ENCODE results near the gene BMP7. TPM values are rescaled to one million over a fixed set of nuclear protein-coding genes. Genes with fewer than 3 reads are reported as not detected.

Gene BMP7
- total and polyA plus RNA-seq, 10 donors = 0.26 to 1.5 (median 0.75) TPM; not detected in 1

DNA sequence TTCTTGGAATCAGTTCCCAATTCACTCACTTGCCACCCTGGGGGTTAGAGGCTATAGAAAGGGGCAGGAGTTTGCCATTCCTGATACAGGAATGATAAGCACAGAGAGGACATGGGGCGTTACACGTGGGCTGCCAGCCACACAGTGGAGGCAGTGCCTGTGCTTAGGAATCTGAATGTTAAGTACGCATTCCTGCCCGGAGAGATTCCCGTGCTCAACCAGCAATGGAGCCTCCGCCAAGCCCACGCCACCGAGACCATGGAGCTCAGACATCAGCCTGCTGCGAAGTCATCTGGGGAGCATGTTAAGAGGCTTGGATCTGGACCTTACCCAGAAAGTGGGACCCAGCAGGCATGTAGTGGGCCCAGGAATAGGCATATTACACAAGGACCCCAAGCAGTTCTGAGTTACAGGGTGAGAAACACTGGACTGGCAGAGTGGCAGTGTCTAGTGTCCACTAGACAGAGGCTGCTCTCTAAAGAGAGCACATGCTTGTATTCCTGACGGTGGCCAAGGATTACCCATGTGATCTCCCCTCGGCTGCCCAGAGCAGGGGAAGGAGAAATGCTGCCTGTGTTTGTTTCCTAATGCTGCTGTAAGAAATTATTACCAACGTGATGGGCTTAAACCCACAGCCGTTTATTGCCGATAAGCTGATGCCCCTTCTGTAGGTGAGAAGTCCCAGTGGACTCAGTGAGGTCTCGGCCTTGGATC lies 138.2 kb downstream of the BMP7 start:
- no peak for DNase-seq
- Histone ChIP-seq H3K9me3 (no peaks in the 10 kb centered on the region), H3K4me1 (no peaks in the 10 kb centered on the region), H3K36me3 (no peaks in the 10 kb centered on the region), H3K27me3 (replicated peaks in 1 of 7) (peaks cover 0 to 30% (median 0%) of the 10 kb centered on the region in 7 donors), H3K27ac (no peak overlapping the region), H3K4me3 (no peak overlapping the region)
- WGBS, 5 donors = 74 to 89% (median 75%) methylated on average over 14 to 15 of the region's 15 CpGs
- TF ChIP-seq, protein P1, sequence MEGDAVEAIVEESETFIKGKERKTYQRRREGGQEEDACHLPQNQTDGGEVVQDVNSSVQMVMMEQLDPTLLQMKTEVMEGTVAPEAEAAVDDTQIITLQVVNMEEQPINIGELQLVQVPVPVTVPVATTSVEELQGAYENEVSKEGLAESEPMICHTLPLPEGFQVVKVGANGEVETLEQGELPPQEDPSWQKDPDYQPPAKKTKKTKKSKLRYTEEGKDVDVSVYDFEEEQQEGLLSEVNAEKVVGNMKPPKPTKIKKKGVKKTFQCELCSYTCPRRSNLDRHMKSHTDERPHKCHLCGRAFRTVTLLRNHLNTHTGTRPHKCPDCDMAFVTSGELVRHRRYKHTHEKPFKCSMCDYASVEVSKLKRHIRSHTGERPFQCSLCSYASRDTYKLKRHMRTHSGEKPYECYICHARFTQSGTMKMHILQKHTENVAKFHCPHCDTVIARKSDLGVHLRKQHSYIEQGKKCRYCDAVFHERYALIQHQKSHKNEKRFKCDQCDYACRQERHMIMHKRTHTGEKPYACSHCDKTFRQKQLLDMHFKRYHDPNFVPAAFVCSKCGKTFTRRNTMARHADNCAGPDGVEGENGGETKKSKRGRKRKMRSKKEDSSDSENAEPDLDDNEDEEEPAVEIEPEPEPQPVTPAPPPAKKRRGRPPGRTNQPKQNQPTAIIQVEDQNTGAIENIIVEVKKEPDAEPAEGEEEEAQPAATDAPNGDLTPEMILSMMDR (IDR thresholded peaks at IDR 0.05 in 8 of 11, conservative IDR thresholded peaks at IDR 0.05 in 3 of 11) = no peak
- TF ChIP-seq POLR2A (IDR thresholded peaks at IDR 0.05) = no peak
- no peak for TF ChIP-seq POLR2AphosphoS5 (IDR thresholded peaks at IDR 0.05)
- intact Hi-C loops (cut with DNase I; ENCODE audit: low total_unique reads) = no loop called here

DNA sequence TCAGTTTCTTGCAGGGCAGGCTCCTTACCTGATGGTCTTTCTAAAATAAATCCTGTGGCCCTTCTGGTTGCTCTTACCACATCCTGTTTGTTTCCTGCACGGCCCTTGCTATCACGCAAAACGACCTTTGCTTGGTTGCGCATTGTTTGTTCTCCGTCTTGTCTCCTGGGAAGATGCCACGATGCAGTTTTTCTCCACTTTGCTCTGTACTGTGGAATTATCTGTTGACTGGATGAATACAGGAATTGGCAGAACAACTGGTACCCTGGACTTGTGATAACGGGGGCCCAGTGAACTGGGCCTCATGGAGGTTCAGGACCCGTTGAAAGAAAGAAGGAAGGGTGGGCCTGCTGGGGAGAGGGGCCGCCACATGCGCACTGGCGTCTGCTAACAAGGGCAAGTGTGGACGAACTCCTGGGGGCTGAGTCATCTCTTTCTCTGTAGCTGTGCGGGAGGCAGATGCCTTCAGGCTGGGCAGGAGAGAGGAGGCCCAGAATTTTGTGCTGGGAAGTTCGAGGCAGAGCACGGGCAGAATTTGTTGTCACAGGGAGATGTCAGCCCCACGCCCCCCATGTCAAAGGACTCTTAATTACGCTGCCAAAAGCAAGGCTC lies 139.9 kb downstream of the BMP7 start:
- Histone ChIP-seq H3K27ac (no peak overlapping the region), H3K36me3 (no peaks in the 10 kb centered on the region), H3K4me3 (no peak overlapping the region), H3K9me3 (no peaks in the 10 kb centered on the region), H3K27me3 (replicated peaks in 1 of 7) (peaks cover 0 to 32% (median 0%) of the 10 kb centered on the region in 7 donors), H3K4me1 (no peaks in the 10 kb centered on the region)
- TF ChIP-seq POLR2A (IDR thresholded peaks at IDR 0.05) (no peak), POLR2AphosphoS5 (IDR thresholded peaks at IDR 0.05) (no peak)
- TF ChIP-seq, protein P1 (IDR thresholded peaks at IDR 0.05 in 8 of 11, conservative IDR thresholded peaks at IDR 0.05 in 3 of 11) = no peak
- 49 to 60% (median 54%) methylated on average over 17 of the region's 17 CpGs for WGBS, 5 donors
- no peak for DNase-seq
- intact Hi-C loops (cut with DNase I; ENCODE audit: low total_unique reads) = no loop called here

DNA sequence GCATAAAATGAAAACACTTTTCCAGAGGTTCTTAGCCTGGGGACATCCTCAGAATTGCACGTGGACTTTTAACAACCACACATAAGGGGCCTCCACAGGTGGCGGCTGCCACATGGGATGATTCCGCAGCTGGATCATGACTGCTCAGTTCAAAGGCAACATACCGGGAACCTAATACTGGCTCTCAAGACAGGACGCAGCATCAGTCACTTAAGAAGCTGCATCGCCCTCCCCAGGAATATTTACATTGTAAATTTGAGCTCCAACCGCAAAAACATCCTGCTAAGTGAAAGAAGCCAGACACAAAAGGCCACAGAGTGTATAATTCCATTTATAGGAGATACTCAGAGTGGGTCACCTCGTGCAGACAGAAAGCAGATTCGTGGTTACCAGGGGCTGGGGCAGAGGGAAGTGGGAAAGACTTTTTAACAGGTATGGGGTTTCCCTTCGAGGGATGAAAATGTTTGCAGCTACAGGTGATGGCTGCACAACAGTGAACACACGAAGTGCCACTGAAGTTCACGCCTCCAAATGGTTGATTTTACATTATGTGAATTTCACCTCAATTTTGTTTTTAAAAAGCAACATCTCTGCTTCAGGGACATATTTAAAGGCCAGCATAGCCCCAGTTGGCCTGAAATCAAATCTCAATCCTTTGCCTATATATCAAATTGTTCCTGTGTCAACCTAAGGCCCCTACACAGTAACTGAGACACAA lies 141.5 kb downstream of the BMP7 start:
- Histone ChIP-seq H3K9me3 (peaks cover 0 to 4% (median 0%) of the 10 kb centered on the region in 8 donors), H3K4me1 (no peaks in the 10 kb centered on the region), H3K36me3 (no peaks in the 10 kb centered on the region), H3K27me3 (replicated peaks in 1 of 7) (peaks cover 0 to 29% (median 0%) of the 10 kb centered on the region in 7 donors), H3K27ac (no peak overlapping the region), H3K4me3 (no peak overlapping the region)
- 52 to 62% (median 56%) methylated on average over 12 of the region's 12 CpGs for WGBS, 5 donors
- no peak for DNase-seq
- intact Hi-C loops (cut with DNase I; ENCODE audit: low total_unique reads) = no loop called here
- TF ChIP-seq POLR2AphosphoS5 (IDR thresholded peaks at IDR 0.05) (no peak), POLR2A (IDR thresholded peaks at IDR 0.05) (no peak)
- TF ChIP-seq, protein P1 (IDR thresholded peaks at IDR 0.05 in 8 of 11, conservative IDR thresholded peaks at IDR 0.05 in 3 of 11) = no peak

DNA sequence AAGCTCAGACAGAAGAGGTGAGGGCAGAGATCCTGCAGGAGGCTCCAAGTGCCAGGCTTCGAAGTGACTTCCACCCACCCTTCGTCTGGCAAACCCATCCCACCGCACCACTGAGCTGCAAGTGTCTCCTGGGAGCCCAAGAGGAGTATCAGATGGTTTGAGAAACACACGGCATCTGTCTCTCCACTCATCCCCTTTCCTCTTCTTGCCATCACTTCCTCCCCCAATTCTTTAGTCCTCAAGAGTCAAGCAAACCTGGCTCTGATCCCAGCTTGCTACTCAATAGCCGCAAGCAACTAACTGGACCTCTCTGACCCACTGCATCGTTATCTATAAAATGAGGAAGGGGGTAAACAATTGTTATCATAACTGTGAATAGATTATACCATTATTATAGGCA lies 142.1 kb downstream of the BMP7 start:
- no peak for DNase-seq
- Histone ChIP-seq H3K27me3 (replicated peaks in 1 of 7) (peaks cover 0 to 29% (median 0%) of the 10 kb centered on the region in 7 donors), H3K36me3 (no peaks in the 10 kb centered on the region), H3K4me3 (no peak overlapping the region), H3K9me3 (peaks cover 0 to 4% (median 0%) of the 10 kb centered on the region in 8 donors), H3K4me1 (no peaks in the 10 kb centered on the region), H3K27ac (no peak overlapping the region)
- 67 to 80% (median 72%) methylated on average over 6 of the region's 6 CpGs for WGBS, 5 donors
- TF ChIP-seq, protein P1 (IDR thresholded peaks at IDR 0.05 in 8 of 11, conservative IDR thresholded peaks at IDR 0.05 in 3 of 11) = no peak
- TF ChIP-seq POLR2AphosphoS5 (IDR thresholded peaks at IDR 0.05) (no peak), POLR2A (IDR thresholded peaks at IDR 0.05) (no peak)
- intact Hi-C loops (cut with DNase I; ENCODE audit: low total_unique reads) = no loop called here

Measured in spleen (tissue), 11 donors.